Activated naive CD4-positive, alpha-beta T cell treated with Interleukin-2 at 50 U/mL for 16 hours (primary cell): ENCODE results near the gene CTRB1.

Experiments
- DNase-seq: peaks from one replicate; pipeline ENCODE4 v3.0.0-alpha.2; 2020

The CTRB1 gene

DNA sequence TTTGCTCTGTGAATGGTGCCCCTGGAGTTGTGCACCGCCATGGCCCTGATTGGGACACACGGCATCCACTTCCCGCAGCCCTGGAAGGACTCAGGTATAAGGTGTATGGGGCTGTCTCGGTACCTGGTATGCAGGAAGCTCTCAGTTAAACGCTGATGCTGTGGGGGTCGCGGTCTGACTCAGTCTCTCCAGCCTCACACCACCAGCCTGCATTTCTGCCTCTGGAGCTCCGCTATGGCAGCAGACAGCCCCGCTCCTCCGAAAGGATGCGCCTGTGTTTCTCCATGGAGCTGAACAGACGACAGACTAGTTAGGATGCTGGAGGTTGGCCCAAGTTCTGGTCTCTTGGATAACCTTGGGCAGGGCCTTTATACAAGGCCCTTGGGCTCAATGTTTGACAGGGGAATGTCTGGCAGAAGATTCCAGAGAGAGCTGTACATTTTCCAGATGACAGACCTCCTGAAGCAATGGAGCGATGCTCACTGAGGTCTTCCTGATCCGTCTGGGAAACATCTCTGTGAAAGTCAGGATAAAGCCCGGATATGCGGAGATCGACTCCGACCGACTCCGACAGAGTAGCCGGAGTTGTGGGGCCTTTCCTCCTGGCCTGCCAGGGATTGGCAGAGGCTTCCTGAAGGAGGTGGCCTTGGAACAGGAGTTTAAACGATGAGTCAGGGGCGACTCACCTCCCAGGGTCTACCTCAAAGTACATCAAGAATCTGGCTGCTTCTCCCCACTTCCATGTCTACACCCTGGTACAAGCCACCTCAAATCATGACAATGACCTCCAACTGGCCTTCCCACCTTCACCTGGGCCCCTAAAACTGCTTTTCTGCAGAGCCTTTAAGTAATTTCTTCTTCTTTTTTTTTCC, 54.5 kb downstream of the CTRB1 start:
- DNase-seq = no peak
